Mesodermal cell (in vitro differentiated cells): Measurements from ENCODE around the gene PMVK.

Source experiments
- H3K27ac ChIP-seq: 2 replicates; pipeline ENCODE4 v1.7.0; 2013; ENCODE audit warnings: mild to moderate bottlenecking, low read depth, low read length, moderate library complexity; ENCODE audit not compliant: severe bottlenecking
- H3K36me3 ChIP-seq: 2 replicates; pipeline ENCODE4 v1.7.1; 2013; ENCODE audit warnings: mild to moderate bottlenecking, low read length, moderate library complexity; ENCODE audit not compliant: control insufficient read depth, insufficient read depth
- H3K4me1 ChIP-seq: one replicate; pipeline ENCODE4 v1.7.1; 2013; ENCODE audit warnings: mild to moderate bottlenecking, low read length; ENCODE audit not compliant: insufficient read depth, control insufficient read depth, poor library complexity, severe bottlenecking
- H3K4me3 ChIP-seq: 2 replicates; pipeline ENCODE4 v1.7.0; 2013; ENCODE audit warnings: low read length, control low read depth, mild to moderate bottlenecking; ENCODE audit not compliant: insufficient read depth, poor library complexity, severe bottlenecking; ENCODE audit errors: extremely low read depth
- H3K9me3 ChIP-seq: 2 replicates; pipeline ENCODE4 v1.7.1; 2013; ENCODE audit warnings: mild to moderate bottlenecking, low read length, moderate library complexity; ENCODE audit not compliant: control insufficient read depth
- WGBS, 2 experiments: methylation state at CpG; one replicate each; pipeline ENCODE4 v1.1.5; 2013; ENCODE audit warnings: missing lambda C conversion rate in 2 of 2; ENCODE audit not compliant: insufficient coverage in 2 of 2; 5-methylcytosine and 5-hydroxymethylcytosine counted together

PMVK gene

DNA sequence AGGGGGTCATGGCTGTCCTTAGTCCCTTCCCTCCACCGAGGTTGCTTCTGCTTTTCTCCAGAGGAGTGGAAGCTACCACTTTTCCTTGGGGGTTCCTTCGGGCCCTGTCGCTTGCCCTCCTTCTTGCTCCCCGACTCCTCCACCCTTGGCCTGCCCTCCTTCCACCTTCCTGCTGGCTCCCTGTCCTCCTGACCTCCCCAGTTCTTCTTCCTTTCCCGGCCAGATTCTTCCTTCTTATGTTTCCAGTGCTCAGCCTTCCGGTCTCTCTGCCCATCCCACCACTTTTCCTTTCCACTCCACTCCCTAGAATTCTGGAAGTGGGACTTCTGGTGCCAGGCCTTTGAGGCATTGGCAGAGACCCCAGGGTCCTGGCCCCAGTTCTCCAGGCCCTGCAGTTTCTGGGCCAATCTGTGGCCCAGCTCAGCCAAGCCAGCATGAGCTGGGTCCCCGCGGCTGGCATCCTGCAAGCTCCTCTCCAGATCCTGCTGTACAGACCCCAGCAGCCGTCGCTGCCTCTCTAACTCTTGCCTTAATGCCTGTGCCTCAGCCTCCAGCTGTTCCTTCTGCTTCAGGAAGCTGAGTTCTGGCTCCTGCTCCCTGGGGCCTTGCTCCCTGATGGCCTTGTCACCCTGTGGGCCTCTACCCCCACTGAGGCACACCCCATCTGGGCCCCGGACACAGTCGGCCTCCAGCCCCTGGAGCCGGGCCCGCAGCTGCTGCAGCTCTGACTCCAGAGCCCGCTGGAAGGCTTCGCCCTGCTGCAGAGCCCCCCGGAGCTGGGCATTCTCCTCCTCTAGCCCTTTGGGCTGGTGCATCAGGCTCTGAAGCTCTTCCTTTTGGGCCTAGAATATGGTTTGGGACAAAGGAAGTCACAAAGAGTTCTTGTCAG, 9.7 kb upstream of the PMVK start:
- Histone ChIP-seq H3K27ac (no peak overlapping the region), H3K9me3 (no peaks in the 10 kb centered on the region), H3K4me1 (peaks cover 9% of the 10 kb centered on the region), H3K4me3 (no peak overlapping the region), H3K36me3 (peaks cover 45% of the 10 kb centered on the region)
- 92 to 95% methylated on average over 15 of the region's 17 CpGs for WGBS, 2 experiments

GRCh38 chr1:154945160-154945961, 8.8 kb upstream of the PMVK start:
- Histone ChIP-seq H3K4me3 (no peak overlapping the region), H3K4me1 (peaks cover 11% of the 10 kb centered on the region), H3K27ac (no peak overlapping the region), H3K9me3 (no peaks in the 10 kb centered on the region), H3K36me3 (peaks cover 36% of the 10 kb centered on the region)
- WGBS, 2 experiments = 89 to 92% methylated on average over 12 to 14 of the region's 15 CpGs

DNA sequence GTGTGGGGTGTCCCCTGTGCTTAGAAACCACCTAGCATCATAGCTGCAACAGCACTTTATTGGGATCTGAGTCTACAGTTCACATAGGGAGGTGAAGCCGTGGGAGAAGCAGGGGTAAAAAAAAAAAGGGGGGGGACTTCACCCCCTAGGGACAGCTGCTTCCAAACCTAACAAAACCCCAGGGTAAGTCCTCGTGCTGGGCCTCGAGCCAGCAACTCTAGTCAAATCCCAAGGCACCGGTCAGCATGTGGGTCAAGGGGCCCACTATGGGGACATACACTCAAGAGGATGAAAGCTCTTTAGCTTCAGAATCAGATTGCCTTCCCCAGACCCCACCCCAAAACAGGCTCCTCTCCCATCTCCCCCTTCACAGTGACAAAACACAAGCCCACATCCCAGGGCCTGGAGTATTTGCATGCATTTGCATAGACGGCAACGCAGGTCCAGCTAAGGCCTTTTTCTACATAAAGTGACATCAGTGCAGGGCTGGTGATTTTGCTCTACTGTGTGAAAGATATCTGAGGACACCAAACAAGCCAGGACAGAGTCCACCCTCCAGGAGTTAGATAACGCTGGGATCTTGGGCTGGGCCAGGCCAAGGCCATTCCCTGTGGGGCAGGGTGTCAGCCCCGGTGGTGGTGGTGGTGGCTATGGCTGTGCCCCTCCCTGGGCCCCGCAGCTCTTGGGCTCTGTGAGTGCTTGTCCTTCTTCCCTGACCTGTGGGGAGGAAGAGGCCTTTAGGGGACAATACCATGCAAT, 8.1 kb upstream of the PMVK start:
- Histone ChIP-seq H3K27ac (no peak overlapping the region), H3K4me3 (no peak overlapping the region), H3K36me3 (peaks cover 34% of the 10 kb centered on the region), H3K9me3 (no peaks in the 10 kb centered on the region), H3K4me1 (peaks cover 11% of the 10 kb centered on the region)
- WGBS, 2 experiments = 85 to 94% methylated on average over 5 to 7 of the region's 9 CpGs

GRCh38 chr1:154943649-154944400, 7.3 kb upstream of the PMVK start:
- no peaks in the 10 kb centered on the region for H3K9me3 ChIP-seq

DNA sequence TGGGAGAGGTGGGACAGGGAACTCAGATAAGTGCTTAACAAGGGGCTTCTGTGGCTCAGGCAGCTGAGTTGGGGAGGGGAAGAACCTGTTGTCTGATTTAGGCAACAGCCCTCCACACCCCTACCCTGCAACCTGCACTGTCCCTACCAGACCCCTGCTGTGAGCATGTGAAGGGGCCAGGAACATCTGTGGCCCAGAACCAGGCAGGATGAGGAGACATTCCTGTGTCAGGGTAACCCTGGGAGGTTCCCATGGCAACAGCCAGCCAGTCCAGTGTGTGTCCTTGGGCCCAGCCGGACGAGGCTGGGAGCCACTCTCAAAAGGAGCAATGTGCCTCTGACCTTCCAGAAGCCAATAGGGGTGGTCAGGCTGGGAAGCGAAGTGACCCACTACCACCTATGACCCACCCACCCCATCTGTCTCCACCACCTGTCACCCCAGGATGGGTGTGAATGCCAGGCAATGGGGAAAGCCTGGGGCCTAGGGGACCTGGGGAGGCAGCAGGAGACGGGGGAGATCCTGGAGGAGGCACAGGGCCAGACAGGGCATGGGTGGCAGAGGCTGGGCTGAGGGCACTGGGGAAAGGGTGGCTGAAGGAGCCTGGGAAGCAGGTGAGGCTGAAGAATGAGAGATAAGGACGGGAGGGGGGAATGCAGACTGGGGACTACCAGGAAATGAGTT, 5.0 kb upstream of the PMVK start:
- H3K9me3 ChIP-seq = no peaks in the 10 kb centered on the region
- 70 to 85% methylated on average over 3 to 4 of the region's 5 CpGs for WGBS, 2 experiments
- peaks cover 19% of the 10 kb centered on the region for H3K36me3 ChIP-seq
- H3K27ac ChIP-seq = peak overlapping the region; percentile 16
- H3K4me3 ChIP-seq = no peak overlapping the region
- H3K4me1 ChIP-seq = peaks cover 11% of the 10 kb centered on the region

More at GRCh38 chr1:154943649-154944400, 7.3 kb upstream of the PMVK start:
- Histone ChIP-seq H3K4me3 (no peak overlapping the region), H3K36me3 (peaks cover 34% of the 10 kb centered on the region), H3K27ac (no peak overlapping the region), H3K4me1 (peaks cover 11% of the 10 kb centered on the region)
- 10 to 52% methylated on average over 2 to 5 of the region's 6 CpGs for WGBS, 2 experiments

DNA sequence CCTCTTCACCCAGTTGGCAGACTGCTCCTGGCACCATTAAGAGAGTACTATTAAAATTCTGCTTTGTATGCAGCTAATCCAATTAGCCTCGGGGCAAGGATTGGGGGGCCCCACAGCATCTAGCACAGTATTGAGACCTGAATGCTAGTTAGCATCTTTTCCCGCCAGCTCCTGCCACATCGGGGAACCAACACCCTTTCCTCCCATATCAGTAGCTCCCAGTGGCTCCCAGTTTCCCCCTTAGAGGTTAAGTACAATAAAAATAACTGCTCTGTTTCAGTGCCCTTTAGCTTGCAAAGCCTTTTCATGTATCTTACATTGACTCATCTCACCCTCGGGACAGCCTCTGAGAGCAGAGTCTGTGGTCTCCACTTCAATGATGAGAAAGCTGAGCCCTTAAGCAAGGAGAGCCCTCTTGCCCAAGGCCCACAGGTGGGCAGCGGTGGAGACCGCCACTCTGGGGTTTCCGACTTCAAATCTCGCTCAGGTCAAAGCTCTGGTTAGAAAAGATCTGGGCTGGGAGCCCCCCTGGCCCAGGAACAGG, 4.2 kb upstream of the PMVK start:
- H3K9me3 ChIP-seq = no peaks in the 10 kb centered on the region
- WGBS, 2 experiments = 94% methylated on average over 7 to 8 of the region's 8 CpGs
- H3K36me3 ChIP-seq = peaks cover 13% of the 10 kb centered on the region
- no peak overlapping the region for H3K4me3 ChIP-seq
- H3K27ac ChIP-seq = no peak overlapping the region
- peaks cover 11% of the 10 kb centered on the region for H3K4me1 ChIP-seq

GRCh38 chr1:154940213-154940560, 3.7 kb upstream of the PMVK start:
- H3K4me3 ChIP-seq = no peak overlapping the region
- WGBS, 2 experiments = no CpG with 5 or more reads among the region's 1 CpG
- peaks cover 11% of the 10 kb centered on the region for H3K4me1 ChIP-seq
- peaks cover 9% of the 10 kb centered on the region for H3K36me3 ChIP-seq
- H3K9me3 ChIP-seq = no peaks in the 10 kb centered on the region
- no peak overlapping the region for H3K27ac ChIP-seq

GRCh38 chr1:154938604-154939399, 2.3 kb upstream of the PMVK start:
- peaks cover 11% of the 10 kb centered on the region for H3K4me1 ChIP-seq
- no peaks in the 10 kb centered on the region for H3K36me3 ChIP-seq
- H3K4me3 ChIP-seq = no peak overlapping the region
- no peak overlapping the region for H3K27ac ChIP-seq
- WGBS, 2 experiments = 95 to 98% methylated on average over 7 of the region's 7 CpGs
- no peaks in the 10 kb centered on the region for H3K9me3 ChIP-seq

DNA sequence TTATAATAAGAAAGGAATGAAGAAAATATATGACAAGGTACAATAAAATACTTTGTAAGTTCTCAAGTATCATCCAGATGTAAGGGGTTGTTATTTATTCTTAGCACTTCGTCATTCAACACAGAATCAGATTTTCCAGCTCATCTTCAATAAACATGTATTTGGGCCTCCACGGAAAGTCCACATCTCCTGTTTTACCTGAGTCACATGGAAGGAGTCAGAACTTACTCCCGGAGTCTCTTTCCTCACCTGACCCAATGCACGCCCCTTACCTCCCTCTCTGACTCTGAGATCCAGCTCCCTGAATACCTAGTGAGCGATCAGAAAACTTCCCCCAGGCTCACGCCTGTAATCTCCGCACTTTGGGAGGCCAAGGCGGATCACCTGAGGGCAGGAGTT, 1.5 kb upstream of the PMVK start:
- H3K9me3 ChIP-seq = no peaks in the 10 kb centered on the region
- peak overlapping the region; percentile 59 for H3K4me3 ChIP-seq
- peak overlapping the region; percentile 100 for H3K27ac ChIP-seq
- H3K4me1 ChIP-seq = peaks cover 11% of the 10 kb centered on the region
- no peaks in the 10 kb centered on the region for H3K36me3 ChIP-seq
- WGBS, 2 experiments = 94 to 96% methylated on average over 6 to 7 of the region's 8 CpGs
